Measurements from ENCODE around the gene GAGE12J.

GAGE12J gene

GRCh38 chrX:49276671-49277534, 44.9 kb upstream of the GAGE12J start:
- no peaks in the 10 kb centered on the region for H4K20me1 ChIP-seq (ENCODE audit: insufficient read depth, low read length)
- H3F3A ChIP-seq (ENCODE audit: insufficient read depth, low read length), result no peaks in the 10 kb centered on the region
- no peak overlapping the region for H3K9ac ChIP-seq (ENCODE audit: low read length)
- no peaks in the 10 kb centered on the region for H3K9me3 ChIP-seq (ENCODE audit: low read length)
- H3K4me1 ChIP-seq (ENCODE audit: insufficient read depth, low read length, severe bottlenecking), result peaks cover 12% of the 10 kb centered on the region
- TF ChIP-seq EZH2 (IDR thresholded peaks at IDR 0.05; ENCODE audit: borderline replicate concordance, low read length), result no peak
- no peak for TF ChIP-seq CTCF (IDR thresholded peaks at IDR 0.05; ENCODE audit: low read length)
- peaks cover under 1% of the 10 kb centered on the region; the same call in 1 of the 2 replicates for H3K79me2 ChIP-seq (ENCODE audit: insufficient read depth, low read length)
- H3K4me3 ChIP-seq (ENCODE audit: low read depth, low read length, poor library complexity, severe bottlenecking), result no peak overlapping the region
- H3K4me2 ChIP-seq (ENCODE audit: low read length), result no peak overlapping the region
- H3K36me3 ChIP-seq (ENCODE audit: insufficient read depth, low read length), result no peaks in the 10 kb centered on the region; the same call in 1 of the 2 replicates
- no peaks in the 10 kb centered on the region for H3K9me2 ChIP-seq (ENCODE audit: low read depth, low read length)
- no peak overlapping the region for H2AFZ ChIP-seq (ENCODE audit: low read length)
- H3K27me3 ChIP-seq (ENCODE audit: insufficient read depth, low read length), result no peaks in the 10 kb centered on the region
- H3K27ac ChIP-seq (ENCODE audit: low read depth, low read length, poor library complexity, severe bottlenecking), result no peak overlapping the region

- Histone ChIP-seq H3K36me3 (ENCODE audit: insufficient read depth, low read length) (no peaks in the 10 kb centered on the region; the same call in 1 of the 2 replicates), H3K9ac (ENCODE audit: low read length) (no peak overlapping the region), H2AFZ (ENCODE audit: low read length) (no peak overlapping the region), H4K20me1 (ENCODE audit: insufficient read depth, low read length) (no peaks in the 10 kb centered on the region), H3K9me3 (ENCODE audit: low read length) (no peaks in the 10 kb centered on the region), H3F3A (ENCODE audit: insufficient read depth, low read length) (no peaks in the 10 kb centered on the region), H3K4me3 (ENCODE audit: low read depth, low read length, poor library complexity, severe bottlenecking) (no peak overlapping the region), H3K27me3 (ENCODE audit: insufficient read depth, low read length) (no peaks in the 10 kb centered on the region), H3K79me2 (ENCODE audit: insufficient read depth, low read length) (no peaks in the 10 kb centered on the region), H3K4me2 (ENCODE audit: low read length) (no peak overlapping the region), H3K9me2 (ENCODE audit: low read depth, low read length) (no peaks in the 10 kb centered on the region), H3K4me1 (ENCODE audit: insufficient read depth, low read length, severe bottlenecking) (peaks cover 6% of the 10 kb centered on the region), H3K27ac (ENCODE audit: low read depth, low read length, poor library complexity, severe bottlenecking) (no peak overlapping the region)
- TF ChIP-seq EZH2 (IDR thresholded peaks at IDR 0.05; ENCODE audit: borderline replicate concordance, low read length) (no peak), CTCF (IDR thresholded peaks at IDR 0.05; ENCODE audit: low read length) (no peak)
These were observed 44.4 kb upstream of the GAGE12J start for GRCh38 chrX:49277535-49277830.

GRCh38 chrX:49278081-49278480, 43.8 kb upstream of the GAGE12J start:
- H3K9ac ChIP-seq (ENCODE audit: low read length), result no peak overlapping the region
- H3K4me2 ChIP-seq (ENCODE audit: low read length), result no peak overlapping the region
- H3K4me3 ChIP-seq (ENCODE audit: low read depth, low read length, poor library complexity, severe bottlenecking), result no peak overlapping the region
- no peaks in the 10 kb centered on the region for H3K9me2 ChIP-seq (ENCODE audit: low read depth, low read length)
- H3F3A ChIP-seq (ENCODE audit: insufficient read depth, low read length), result no peaks in the 10 kb centered on the region
- H2AFZ ChIP-seq (ENCODE audit: low read length), result no peak overlapping the region
- H3K79me2 ChIP-seq (ENCODE audit: insufficient read depth, low read length), result no peaks in the 10 kb centered on the region
- H3K9me3 ChIP-seq (ENCODE audit: low read length), result no peaks in the 10 kb centered on the region
- no peaks in the 10 kb centered on the region for H3K27me3 ChIP-seq (ENCODE audit: insufficient read depth, low read length)
- H3K27ac ChIP-seq (ENCODE audit: low read depth, low read length, poor library complexity, severe bottlenecking), result no peak overlapping the region
- peaks cover under 1% of the 10 kb centered on the region for H3K4me1 ChIP-seq (ENCODE audit: insufficient read depth, low read length, severe bottlenecking)
- no peaks in the 10 kb centered on the region for H4K20me1 ChIP-seq (ENCODE audit: insufficient read depth, low read length)
- no peaks in the 10 kb centered on the region; the same call in 1 of the 2 replicates for H3K36me3 ChIP-seq (ENCODE audit: insufficient read depth, low read length)
- TF ChIP-seq EZH2 (IDR thresholded peaks at IDR 0.05; ENCODE audit: borderline replicate concordance, low read length), result no peak
- no peak for TF ChIP-seq CTCF (IDR thresholded peaks at IDR 0.05; ENCODE audit: low read length)

Data from OCI-LY1 (cell line).